CD4-positive, alpha-beta T cell treated with Interleukin-4 for 4 hours (primary cell): ENCODE measurements around the gene TRAPPC12.
"Not testable (repeated sequence)": the region's sequence is repeated elsewhere in the genome, so short reads cannot be mapped to it uniquely, and the experiment has no call there.

ENCODE experiments used
- DNase-seq: peaks from one replicate; pipeline ENCODE4 v3.0.0-alpha.2; 2020

Gene TRAPPC12

DNA sequence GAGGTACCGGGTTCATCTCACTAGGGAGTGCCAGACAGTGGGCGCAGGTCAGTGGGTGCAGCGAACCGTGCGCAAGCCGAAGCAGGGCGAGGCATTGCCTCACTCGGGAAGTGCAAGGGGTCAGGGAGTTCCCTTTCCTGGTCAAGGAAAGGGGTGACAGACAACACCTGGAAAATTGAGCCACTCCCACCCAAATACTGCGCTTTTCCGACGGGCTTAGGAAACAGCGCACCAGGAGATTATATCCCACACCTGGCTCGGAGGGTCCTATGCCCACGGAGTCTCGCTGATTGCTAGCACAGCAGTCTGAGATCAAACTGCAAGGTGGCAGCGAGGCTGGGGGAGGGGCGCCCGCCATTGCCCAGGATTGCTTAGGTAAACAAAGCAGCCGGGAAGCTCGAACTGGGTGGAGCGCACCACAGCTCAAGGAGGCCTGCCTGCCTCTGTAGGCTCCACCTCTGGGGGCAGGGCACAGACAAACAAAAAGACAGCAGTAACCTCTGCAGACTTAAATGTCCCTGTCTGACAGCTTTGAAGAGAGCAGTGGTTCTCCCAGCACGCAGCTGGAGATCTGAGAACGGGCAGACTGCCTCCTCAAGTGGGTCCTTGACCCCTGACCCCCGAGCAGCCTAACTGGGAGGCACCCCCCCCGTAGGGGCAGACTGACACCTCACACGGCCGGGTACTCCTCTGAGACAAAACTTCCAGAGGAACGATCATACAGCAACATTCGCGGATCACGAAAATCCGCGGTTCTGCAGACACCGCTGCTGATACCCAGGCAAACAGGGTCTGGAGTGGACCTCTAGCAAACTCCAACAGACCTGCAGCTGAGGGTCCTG lies 9.9 kb upstream of the TRAPPC12 start:
- DNase-seq: not testable (repeated sequence)

DNA sequence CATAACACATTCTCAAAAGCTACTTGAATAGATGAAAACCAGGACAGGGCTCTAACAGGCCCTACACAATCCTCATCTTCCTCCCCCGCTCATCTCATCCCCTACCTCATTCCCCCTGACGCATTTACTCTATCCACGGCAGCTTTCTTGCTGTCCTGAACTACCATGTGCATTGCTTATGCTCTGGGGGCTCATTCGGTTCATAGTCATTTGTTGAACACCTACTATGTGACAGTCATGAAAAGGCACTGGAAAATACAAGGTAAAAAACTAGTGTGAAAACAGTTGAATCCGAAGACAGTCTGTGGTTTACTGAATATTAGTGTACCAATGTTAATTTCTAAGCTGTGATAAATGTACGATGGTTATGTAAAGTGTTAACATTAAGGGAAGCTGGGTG lies 2.7 kb upstream of the TRAPPC12 start:
- no peak for DNase-seq

DNA sequence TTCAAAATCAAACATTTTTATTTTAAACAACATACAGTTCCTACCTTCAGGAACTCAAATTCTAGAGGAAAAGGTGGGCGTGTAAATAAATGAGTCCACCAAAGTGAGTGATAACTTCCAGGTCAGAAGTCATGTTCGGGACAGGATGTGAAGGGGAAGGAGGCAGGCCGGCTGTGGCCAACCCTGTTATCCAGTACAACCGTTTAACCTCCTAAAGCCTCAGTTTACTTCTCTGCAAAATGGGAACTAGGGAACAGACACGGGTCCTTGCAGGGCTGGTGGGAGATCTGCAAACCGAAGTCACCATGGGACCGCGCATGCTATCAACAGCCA lies 2.2 kb upstream of the TRAPPC12 start:
- DNase-seq: peak; percentile 51

DNA sequence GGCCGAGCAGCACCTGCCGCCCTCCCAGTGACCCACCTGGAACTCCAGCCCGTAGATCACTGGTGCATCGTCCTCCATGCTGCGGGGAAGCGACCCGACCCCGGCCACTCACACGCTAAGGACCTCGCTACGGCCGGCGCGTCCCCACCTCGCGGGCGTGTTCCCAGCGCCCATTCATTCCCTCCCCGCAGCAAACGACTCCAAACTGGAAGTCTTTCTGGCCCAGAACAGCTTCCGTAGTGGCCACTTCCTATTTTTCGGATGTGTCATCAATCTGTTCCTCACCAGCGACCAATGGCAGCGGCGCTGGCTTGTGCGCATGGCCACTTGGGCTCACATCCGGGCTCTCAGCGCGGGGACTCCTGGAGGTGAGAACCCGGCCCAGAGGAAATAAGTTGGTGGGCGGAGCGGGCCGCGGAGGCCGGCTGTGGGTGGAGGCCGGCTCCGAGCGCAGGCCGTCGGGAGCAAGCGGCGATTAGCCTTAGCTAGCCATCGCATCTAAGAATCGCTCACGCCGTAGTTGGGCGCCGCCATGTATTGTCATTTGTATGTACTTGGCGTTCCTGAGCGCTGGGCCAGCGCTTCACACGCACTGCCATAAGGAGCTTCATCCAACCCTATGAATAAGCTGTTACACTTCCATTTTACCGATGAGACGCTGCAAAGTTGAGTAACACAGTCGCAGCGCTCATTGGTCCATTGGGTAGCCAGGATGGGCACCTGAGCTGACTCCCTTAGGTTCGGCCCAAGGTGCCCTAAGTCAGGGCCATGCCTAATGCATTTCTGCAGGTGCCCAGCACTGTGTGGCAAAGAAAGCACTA lies 1.7 kb upstream of the TRAPPC12 start, which contains the start of gene EIPR1:
Gene EIPR1 (minus strand): TSS at position 207 of the 821 bp plus-strand sequence. CDS start 129 bp downstream, at position 78.
- DNase-seq: peak; percentile 98

DNA sequence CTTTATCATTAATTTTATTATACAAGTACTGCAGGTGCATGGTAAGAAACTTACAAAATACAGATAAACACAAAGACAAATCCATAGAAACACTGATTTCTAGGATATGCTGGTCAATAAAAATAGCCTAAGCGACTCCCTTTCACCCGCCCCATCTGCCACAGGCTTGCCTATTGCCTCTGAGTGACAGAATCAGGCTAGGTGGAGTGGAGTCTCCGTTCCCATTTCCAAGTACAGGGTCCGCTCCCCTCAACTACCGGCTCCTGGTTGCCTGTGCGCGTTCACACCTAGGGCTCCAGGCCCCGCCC lies 201 bp upstream of the TRAPPC12 start:
- no peak for DNase-seq

DNA sequence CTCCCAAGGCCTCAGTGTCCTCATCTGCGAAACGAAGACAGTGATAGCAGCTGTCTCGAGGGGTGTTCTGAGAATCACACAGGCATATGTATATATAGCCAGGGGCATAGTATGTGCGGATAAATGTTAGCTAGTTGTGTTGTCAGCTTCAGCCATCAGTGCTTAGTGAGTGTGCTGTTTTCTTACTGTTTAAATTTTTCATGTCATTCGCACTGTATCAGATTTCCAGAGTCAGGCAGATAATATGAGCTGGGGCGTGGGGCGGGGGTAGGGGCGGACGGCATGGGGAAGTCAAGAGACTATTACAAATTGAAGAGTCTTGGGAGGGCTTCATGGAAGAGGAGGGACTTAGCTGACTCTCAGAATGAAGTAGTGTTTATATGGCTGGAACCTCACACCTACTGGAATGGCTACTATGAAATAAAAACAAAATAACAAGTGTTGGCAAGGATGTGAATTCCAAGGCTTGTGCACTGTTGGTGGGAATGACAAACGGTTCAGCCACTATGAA lies 7.0 kb downstream of the TRAPPC12 start:
- DNase-seq: no peak

DNA sequence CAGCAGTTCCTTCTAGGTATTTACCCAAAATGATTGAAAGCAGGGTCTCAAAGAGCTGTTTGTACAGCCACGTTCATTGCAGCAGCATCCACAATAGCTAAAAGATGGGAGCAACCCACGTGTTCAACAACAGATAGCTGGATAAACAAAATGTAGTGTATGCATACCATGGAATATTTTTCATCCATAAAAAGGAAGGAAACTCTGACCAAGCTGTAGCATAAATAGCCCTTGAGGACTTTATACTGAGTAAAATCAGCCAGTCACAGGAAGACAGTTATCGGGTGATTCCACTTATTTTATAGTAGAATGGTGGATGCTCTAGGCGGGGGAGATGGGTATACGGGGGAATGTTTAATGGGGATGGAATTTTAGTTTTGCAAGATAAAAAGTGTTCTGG lies 7.5 kb downstream of the TRAPPC12 start:
- DNase-seq: no peak

DNA sequence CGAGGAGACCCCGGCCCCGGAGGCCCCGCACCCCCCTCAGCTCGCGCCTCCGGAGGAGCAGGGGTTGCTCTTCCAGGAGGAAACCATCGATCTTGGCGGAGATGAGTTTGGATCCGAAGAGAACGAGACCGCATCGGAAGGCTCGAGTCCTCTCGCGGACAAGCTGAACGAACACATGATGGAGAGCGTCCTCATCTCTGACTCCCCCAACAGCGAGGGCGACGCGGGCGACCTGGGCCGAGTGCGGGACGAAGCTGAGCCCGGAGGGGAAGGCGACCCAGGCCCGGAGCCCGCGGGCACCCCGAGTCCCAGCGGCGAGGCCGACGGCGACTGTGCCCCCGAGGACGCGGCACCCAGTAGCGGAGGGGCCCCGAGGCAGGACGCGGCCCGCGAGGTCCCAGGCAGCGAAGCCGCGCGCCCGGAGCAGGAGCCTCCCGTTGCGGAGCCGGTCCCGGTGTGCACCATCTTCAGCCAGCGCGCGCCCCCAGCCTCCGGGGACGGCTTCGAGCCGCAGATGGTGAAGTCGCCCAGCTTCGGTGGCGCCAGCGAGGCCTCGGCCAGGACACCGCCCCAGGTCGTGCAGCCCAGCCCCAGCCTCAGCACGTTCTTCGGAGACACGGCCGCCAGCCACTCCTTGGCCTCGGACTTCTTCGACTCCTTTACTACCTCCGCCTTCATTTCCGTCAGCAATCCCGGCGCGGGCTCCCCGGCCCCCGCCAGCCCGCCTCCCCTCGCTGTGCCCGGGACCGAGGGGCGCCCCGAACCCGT lies 8.3 kb downstream of the TRAPPC12 start:
- DNase-seq: no peak

DNA sequence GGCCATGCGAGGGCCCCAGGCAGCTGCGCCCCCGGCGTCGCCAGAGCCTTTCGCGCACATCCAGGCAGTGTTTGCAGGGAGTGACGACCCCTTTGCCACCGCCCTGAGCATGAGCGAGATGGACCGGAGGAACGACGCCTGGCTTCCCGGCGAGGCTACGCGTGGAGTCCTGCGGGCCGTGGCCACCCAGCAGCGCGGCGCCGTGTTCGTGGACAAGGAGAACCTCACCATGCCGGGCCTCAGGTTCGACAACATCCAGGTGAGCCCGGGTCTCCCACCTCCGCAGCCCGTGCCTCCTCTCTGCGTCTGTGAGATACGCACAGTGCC lies 8.9 kb downstream of the TRAPPC12 start:
- no peak for DNase-seq

DNA sequence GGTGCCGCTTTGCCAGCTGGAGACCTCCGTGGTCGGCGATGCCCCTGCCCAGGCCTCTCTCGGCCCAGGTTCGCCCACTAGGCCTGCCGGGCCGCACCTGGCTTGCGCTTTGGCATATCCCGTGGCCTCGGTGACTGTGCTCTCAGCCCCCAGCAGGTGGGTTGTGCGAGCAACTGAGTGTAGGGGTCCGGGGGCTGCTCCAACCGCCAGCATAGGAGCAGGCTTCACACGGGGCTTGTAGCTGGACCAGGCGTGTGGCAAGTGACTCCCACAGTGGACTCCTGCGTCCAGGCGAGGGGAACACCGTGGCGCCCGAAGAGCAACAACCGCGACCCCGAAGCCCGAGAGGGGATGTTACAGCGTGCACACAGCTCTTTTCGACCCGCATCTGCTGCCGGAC lies 9.7 kb downstream of the TRAPPC12 start:
- no peak for DNase-seq

DNA sequence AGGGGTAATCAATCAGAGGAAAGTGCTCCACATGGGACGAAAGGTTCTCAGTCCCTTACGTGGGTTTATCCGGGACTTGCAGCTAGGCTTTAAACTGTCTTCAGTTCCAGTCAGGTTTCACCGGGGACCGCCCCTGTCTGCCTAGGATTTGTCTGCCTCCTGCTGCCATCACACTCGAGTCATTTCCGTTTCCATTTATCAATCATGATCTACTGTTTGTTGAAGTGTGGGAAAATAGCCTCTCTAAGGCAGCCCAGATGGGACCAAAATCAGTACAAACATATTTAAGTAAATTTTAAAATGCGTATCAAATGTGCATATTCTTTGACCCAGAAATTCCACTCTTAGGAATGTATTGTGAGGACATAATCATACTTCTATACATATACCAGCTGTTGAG lies 10.5 kb downstream of the TRAPPC12 start:
- no peak for DNase-seq

DNA sequence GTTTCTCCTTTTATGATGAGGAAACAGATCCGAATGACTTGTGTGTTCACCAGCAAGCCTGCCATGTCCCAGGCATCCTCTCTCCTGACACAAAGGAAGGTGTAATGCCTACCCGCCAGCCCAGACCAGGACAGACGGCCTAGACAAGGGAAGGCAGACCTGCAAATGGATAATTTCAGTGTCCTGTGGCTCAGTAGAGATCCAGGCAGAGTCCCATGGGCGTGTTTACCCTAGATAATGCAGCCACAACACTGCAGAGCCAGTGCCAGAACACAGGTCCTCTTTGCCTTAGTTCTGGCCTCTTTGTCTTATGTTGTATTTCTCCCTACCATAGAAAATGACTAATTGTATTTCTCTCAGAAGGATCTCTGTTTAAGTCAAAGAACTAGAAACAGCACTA lies 12.7 kb downstream of the TRAPPC12 start:
- DNase-seq: no peak

DNA sequence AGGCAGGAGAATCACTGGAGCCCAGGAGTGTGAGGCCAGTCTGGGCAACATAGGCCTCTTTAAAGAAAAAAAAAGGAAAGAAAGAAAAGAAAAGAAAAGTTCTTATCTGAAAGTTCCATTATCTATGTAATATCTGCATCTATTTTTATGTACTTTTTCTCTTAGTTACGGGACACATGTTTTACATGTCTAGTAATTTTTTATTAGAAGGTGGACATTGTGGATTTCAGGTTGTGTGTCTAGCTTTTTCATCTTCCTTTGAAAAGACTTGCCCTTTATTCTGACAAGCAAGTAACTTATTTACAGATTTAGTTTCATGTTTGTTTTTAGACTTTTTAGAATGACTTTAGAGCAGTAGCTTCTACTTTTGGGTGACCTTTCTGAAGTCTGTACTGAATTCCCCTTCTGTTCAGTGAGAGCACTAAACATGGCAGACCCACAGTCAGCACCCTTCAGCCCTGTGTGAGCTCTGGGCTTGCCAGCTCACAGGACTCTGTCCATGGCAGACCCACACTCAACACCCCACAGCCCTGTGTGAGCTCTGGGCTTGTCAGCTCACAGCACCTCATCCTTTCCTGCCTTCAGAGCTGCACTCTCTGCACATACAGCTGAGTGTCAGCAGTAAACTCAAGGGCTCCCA lies 17.5 kb downstream of the TRAPPC12 start:
- DNase-seq: no peak

DNA sequence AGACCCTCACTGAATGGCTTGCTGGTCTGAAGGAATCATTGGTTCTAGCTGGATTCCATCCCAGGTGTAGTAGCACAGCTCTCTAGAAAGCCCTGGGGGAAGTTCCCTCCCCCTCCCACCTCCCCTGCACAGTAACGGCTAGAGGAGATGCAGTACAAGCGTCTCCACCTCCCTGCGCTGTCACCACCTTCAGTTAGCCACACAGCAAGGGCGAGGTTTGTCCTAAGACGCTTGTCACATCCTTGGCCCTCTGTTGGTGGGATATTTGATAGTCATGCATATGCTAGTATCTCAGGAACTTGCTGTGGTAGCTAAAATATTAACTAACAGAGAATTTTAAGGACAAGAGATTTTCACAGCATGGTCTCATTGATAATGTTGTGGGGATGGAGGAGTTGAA lies 19.4 kb downstream of the TRAPPC12 start:
- DNase-seq: no peak

DNA sequence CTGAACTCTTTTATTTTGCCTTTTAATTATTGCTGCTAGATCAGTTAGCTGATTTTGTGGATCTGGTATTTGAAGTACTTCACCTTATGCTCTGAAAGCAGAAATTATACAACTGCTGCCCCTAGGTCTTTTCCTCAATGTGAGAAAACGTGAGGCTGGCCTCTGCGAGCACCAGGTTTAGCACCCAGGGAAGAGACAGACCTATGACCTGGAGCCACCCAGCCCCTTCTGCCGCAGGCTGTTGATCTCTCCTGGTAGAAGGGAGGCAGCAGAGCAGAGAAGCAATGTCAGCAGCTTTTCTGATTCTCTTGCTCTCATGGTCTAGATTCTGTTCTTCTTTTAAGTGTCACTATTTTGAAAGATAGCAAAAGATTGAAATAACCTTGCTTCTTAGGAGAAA lies 19.9 kb downstream of the TRAPPC12 start:
- DNase-seq: no peak

DNA sequence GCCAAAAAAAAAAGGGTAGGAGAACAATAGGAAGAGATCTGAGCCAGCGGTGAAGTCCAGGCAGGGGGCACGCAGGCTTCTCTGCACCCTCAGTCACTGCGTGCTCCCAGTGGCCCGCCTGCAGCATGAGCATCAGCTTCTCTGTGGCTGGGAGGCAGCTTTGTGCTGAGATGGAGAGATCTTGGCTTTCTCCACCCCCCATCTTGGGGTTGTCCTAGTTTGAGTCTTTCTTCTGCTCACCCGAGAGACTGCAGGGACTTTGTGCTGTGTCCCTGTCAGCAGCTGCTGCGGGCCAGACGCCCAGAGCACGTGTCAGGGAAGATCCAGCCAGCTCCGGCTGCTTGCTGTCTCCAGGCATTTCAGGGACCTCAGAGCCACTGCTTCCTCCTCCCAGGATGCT lies 20.3 kb downstream of the TRAPPC12 start:
- no peak for DNase-seq

DNA sequence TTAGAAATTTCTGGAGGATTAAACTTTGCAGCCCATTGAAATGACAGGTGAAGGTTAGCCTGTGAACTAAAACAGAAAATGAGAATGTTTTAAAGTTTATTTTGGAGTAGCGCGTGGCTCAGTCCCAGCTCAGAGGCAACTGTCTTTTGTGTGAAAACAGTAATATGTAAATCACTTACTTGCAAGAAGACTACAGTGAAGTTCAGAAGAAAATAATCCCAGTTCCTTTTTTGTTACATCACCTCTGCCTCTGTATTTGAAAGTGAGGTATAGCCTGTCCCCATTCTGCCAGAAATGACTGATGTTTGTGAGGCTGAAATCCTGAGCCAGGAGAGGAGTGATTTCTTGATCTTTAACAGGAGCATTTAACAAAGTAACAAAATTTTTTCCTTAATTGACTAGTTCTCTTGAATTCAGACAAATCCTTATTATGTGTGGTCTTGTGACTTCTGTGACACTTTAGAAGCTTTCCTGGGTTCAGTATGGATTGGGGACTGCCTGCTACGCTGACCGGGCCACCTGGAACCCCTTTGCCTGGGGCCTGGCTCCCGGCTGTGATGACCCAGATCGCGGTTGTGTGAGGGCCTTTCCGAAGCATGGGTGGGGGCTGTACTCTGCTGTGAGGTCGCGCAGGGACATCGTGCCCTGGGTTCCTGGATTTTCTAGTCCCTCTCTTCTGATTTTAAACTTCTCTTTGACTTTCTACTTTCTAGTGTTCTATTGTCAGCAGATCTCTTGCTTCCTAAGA lies 24.3 kb downstream of the TRAPPC12 start:
- no peak for DNase-seq

DNA sequence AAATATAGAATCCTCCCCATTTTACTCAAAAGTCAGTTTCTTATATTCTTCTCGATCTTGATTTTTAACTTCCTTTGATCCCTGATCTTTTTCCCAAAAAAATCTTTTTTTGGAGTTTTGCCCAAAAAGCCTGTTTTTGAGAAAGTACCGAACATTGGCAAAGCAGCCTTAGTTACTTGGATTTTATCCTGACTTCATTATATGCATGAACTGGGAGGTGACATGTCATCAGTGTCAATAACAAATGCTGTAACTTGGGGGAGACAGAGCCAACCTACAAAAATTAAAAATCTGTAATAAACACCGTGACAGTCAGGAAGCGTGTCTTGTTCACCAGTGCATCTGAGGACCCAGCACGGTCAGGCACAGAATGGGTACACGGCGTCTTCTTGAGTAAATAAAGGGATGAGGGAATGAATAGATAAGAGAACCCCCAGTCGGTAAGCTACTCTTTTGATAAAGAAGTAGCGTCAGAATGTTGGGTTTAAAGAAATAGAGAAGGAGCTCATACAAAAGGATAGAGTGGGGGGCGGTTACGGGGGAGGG lies 24.9 kb downstream of the TRAPPC12 start:
- DNase-seq: no peak

DNA sequence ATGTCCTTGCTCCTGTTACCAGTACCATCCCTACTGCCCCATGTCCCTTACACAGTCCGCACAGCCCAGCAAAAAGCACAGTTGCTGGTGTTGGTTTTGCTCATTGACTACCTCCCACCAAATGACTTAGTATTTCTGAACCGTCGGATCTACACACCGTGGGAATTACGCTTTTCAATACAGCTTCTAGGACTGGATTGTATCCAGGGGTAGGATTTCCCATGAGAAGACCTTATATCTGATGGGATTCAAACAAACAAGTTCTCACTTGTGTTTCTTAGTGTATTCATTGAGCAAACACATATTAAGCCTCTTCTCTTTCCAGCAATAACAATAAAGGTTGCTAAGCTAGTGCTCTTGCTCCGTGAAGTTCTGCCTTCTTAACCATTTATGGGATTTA lies 25.8 kb downstream of the TRAPPC12 start:
- no peak for DNase-seq

DNA sequence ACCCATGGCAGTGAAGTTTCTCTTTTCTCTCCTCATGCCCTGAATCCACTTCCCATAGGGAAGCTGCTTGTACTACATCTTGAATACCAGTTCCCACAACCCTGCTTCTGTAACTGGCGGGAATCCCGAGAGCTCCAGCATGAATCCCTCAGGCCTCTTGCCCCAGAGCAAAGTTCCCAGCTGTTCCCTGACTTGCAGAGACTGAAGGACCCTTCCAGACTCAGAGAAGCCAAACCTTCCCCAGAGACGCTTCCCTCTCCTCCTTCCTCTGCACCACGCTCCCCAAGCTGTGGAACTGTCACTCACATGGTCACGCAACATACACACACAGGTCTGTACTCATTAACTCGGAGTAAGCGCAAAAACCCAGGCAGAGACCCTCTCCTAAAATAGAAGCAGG lies 26.4 kb downstream of the TRAPPC12 start:
- DNase-seq: no peak

DNA sequence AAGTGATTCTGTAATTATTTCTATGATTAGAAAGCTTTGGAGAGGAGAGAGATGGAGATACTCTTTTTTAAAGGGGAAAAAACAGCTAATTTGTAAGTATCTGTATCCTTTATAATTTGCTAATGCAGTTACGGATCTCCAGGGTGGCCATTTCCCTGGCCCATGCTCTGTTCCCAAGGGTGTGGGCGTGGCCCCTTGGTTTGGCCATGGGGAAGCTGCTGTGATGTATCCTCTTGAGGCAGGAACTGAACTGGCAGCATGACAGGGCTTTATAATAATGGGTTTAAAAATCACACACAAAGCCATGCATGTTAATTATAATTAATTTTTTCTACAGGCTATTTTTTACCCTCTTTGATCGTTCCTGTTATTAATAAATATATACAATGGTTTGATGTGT lies 27.0 kb downstream of the TRAPPC12 start:
- no peak for DNase-seq

DNA sequence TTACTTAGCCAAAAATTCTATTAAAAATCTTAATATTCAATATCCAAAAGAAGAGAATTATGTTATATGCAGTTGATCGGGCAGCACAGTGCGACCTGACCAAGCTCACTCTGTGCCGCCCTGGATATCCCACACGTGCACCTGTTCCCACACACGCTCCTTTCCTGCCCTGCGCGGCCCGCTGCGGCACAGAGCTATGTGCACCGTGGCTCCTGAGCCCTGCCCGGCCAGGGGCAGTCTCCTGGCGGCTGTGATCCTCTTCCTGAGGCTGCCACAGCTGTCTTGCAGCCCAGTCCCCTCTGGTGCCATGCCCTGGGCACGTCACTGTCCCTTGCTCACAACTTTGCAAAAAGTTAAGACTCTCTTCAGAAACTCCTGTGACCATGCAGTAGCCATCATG lies 29.3 kb downstream of the TRAPPC12 start:
- no peak for DNase-seq
